ENCODE data around the gene PRKCH. TPM values are rescaled to one million over a fixed set of nuclear protein-coding genes. Genes with fewer than 3 reads are reported as not detected.

Gene PRKCH
- polyA plus RNA-seq, 2 of the 4 experiments (the other 2 are of a cell fraction), result 10.0 to 10.2 TPM

DNA sequence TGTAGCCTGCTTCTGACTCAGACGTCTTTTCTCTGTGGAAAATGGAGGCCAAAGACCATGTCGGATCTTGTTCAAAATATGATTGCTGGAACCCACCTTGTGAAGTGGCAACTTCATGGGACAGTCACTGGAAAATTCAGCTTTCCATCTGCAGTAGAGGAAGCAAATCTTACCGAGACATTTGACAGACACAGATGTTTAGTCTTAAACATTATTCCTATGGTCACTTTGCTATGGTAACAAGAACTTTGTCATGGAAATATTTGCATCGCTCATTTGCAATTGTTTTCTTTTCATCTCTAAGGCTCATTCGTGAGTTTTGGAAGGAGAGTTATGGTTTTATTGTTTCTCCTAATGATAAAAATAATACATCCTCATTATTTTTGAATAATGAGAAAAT, 275.6 kb downstream of the PRKCH start:
- Histone ChIP-seq H3K4me1 (peaks cover 35% of the 10 kb centered on the region; the same call in 2 of the 3 replicates), H3K9me3 (no peaks in the 10 kb centered on the region), H3K27ac (peak overlapping the region in 1 of 2 experiments; percentile 36; a peak in 3 of 6 replicates), H3K4me2 (no peak overlapping the region; the same call in 2 of the 3 replicates), H3K4me3 (no peak overlapping the region)
- DNase-seq (ENCODE audit: low read depth in 1 of 2, low spot score in 1 of 2) (no peak), FAIRE-seq (no peak), ATAC-seq (no peak)
- POLR2A ChIA-PET, result interaction anchor here (0.6 kb wide), 1 partner anchor 98 kb away, joined by 3 read pairs; the partner anchor contains the start of gene HIF1A
- TF ChIP-seq POLR2AphosphoS2 (conservative IDR thresholded peaks at IDR 0.05; ENCODE audit: low read length), result no peak
- TF ChIP-seq MAZ (IDR thresholded peaks at IDR 0.05; ENCODE audit: borderline replicate concordance, low read depth, low read length), result no peak
- TF ChIP-seq TP53 (CRISPR knock-in tag; IDR thresholded peaks at IDR 0.05), result no peak
- TF ChIP-seq, protein P1, sequence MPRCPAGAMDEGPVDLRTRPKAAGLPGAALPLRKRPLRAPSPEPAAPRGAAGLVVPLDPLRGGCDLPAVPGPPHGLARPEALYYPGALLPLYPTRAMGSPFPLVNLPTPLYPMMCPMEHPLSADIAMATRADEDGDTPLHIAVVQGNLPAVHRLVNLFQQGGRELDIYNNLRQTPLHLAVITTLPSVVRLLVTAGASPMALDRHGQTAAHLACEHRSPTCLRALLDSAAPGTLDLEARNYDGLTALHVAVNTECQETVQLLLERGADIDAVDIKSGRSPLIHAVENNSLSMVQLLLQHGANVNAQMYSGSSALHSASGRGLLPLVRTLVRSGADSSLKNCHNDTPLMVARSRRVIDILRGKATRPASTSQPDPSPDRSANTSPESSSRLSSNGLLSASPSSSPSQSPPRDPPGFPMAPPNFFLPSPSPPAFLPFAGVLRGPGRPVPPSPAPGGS (IDR thresholded peaks at IDR 0.05), result no peak
- TF ChIP-seq RNF2 (IDR thresholded peaks at IDR 0.05; ENCODE audit: borderline replicate concordance, low read depth), result no peak
- TF ChIP-seq, protein P2, sequence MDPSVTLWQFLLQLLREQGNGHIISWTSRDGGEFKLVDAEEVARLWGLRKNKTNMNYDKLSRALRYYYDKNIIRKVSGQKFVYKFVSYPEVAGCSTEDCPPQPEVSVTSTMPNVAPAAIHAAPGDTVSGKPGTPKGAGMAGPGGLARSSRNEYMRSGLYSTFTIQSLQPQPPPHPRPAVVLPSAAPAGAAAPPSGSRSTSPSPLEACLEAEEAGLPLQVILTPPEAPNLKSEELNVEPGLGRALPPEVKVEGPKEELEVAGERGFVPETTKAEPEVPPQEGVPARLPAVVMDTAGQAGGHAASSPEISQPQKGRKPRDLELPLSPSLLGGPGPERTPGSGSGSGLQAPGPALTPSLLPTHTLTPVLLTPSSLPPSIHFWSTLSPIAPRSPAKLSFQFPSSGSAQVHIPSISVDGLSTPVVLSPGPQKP (IDR thresholded peaks at IDR 0.05; ENCODE audit: low read depth, low read length), result no peak
- TF ChIP-seq, protein P3, sequence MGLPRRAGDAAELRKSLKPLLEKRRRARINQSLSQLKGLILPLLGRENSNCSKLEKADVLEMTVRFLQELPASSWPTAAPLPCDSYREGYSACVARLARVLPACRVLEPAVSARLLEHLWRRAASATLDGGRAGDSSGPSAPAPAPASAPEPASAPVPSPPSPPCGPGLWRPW (IDR thresholded peaks at IDR 0.05), result no peak
- TF ChIP-seq HDAC2 (IDR thresholded peaks at IDR 0.05), result no peak
- TF ChIP-seq CEBPB (IDR thresholded peaks at IDR 0.05), result no peak
- no peak for TF ChIP-seq GATA3 (IDR thresholded peaks at IDR 0.05; ENCODE audit: borderline replicate concordance)
- TF ChIP-seq, protein P4, sequence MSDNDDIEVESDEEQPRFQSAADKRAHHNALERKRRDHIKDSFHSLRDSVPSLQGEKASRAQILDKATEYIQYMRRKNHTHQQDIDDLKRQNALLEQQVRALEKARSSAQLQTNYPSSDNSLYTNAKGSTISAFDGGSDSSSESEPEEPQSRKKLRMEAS (IDR thresholded peaks at IDR 0.05), result no peak
- no peak for TF ChIP-seq SREBF2 (IDR thresholded peaks at IDR 0.05)
- TF ChIP-seq CHD4 (IDR thresholded peaks at IDR 0.05; ENCODE audit: borderline replicate concordance), result no peak
- no peak for TF ChIP-seq JUN (IDR thresholded peaks at IDR 0.05)
- no peak for TF ChIP-seq KDM1A (IDR thresholded peaks at IDR 0.05; ENCODE audit: low read depth)
- TF ChIP-seq POLR2A (IDR thresholded peaks at IDR 0.05; ENCODE audit: low read length), result no peak
- TF ChIP-seq MAFK (IDR thresholded peaks at IDR 0.05; ENCODE audit: partially characterized antibody), result no peak
- TF ChIP-seq HEYL (CRISPR knock-in tag; IDR thresholded peaks at IDR 0.05), result no peak
- CTCF ChIA-PET, result no interaction called here
- WGBS (ENCODE audit: missing lambda C conversion rate), result 63% methylated on average over 5 of the region's 5 CpGs

DNA sequence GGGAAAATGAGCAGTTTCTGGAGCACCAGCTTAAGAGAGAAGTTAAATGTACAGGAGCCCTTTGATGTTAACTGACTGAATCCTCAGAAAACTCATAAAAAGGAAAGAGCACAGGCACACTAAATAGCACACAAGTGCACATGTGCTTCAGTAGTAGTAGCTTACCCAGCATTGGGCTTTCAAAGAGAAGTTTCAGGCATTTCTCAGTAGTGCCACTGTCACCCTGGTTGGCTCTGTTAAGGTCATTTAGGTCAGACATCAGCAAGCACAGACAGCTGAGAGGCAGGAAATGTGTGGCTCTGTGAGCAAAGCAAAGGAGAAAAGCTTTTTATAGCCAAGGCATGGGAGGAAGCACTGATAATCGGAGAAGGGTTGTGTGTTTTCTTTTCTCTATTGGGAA, 277.6 kb downstream of the PRKCH start:
- DNase-seq (ENCODE audit: low read depth in 1 of 2, low spot score in 1 of 2) (no peak), ATAC-seq (no peak; a peak in 1 of 6 replicates), FAIRE-seq (no peak)
- peak overlapping the region in 1 of 2 experiments; percentile 51; a peak in 3 of 6 replicates for H3K27ac ChIP-seq
- H3K4me3 ChIP-seq, result no peak overlapping the region
- H3K4me2 ChIP-seq, result peak overlapping the region; percentile 5; the same call in 2 of the 3 replicates
- peaks cover 46% of the 10 kb centered on the region; the same call in 2 of the 3 replicates for H3K4me1 ChIP-seq
- WGBS (ENCODE audit: missing lambda C conversion rate), result 12% methylated on average over 1 of the region's 1 CpG
- POLR2A ChIA-PET, result no interaction called here
- no peaks in the 10 kb centered on the region for H3K9me3 ChIP-seq
- TF ChIP-seq CBX2 (IDR thresholded peaks at IDR 0.05; ENCODE audit: borderline replicate concordance, low read depth) (no peak), RARB (CRISPR knock-in tag; IDR thresholded peaks at IDR 0.05) (no peak), ZFP36 (IDR thresholded peaks at IDR 0.05; ENCODE audit: borderline replicate concordance, partially characterized antibody) (no peak), ESRRA (IDR thresholded peaks at IDR 0.05; ENCODE audit: borderline replicate concordance, low read length) (0 out of 2 replicates have a peak, but pooled peaks have one; percentile 27)
- CTCF ChIA-PET, result no interaction called here

DNA sequence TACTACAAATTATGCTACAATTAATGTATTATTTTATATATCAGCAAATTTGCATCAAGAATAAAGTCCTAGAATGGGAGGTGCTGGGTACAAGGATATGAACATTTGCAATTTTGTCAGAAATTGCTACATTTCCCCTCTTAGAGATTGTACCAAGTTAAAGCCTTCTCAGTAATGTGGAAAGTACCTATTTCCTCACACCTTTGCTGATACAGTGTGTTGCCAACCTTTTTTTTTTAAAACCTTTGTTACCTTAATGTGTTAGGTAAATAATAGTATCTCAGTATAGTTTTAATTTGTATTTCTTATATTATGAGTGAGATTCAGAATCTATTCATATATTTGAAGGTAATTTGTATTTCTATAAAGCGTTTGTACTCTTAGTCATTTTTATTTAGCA, 278.6 kb downstream of the PRKCH start:
- DNase-seq (ENCODE audit: low read depth in 1 of 2, low spot score in 1 of 2), result no peak
- Histone ChIP-seq H3K4me3 (no peak overlapping the region), H3K9me3 (0 out of 3 replicates have a peak, but pooled peaks cover 5% of the 10 kb centered on the region), H3K27ac (no peak overlapping the region), H3K4me2 (no peak overlapping the region), H3K4me1 (peaks cover 40% of the 10 kb centered on the region; the same call in 2 of the 3 replicates)
- ATAC-seq, result no peak
- POLR2A ChIA-PET, result no interaction called here
- no peak for FAIRE-seq
- CTCF ChIA-PET, result no interaction called here
- WGBS (ENCODE audit: missing lambda C conversion rate), result 91% methylated on average over 1 of the region's 1 CpG
- no peak for TF ChIP-seq MYC (IDR thresholded peaks at IDR 0.05; ENCODE audit: borderline replicate concordance, low read length)
- TF ChIP-seq NPAS2 (CRISPR knock-in tag; IDR thresholded peaks at IDR 0.05; ENCODE audit: borderline replicate concordance), result no peak
- TF ChIP-seq, protein P5, sequence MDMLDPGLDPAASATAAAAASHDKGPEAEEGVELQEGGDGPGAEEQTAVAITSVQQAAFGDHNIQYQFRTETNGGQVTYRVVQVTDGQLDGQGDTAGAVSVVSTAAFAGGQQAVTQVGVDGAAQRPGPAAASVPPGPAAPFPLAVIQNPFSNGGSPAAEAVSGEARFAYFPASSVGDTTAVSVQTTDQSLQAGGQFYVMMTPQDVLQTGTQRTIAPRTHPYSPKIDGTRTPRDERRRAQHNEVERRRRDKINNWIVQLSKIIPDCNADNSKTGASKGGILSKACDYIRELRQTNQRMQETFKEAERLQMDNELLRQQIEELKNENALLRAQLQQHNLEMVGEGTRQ (IDR thresholded peaks at IDR 0.05), result no peak
- TF ChIP-seq JUN (IDR thresholded peaks at IDR 0.05), result no peak
- TF ChIP-seq MAZ (IDR thresholded peaks at IDR 0.05; ENCODE audit: borderline replicate concordance, low read depth, low read length), result no peak
- TF ChIP-seq GATA3 (IDR thresholded peaks at IDR 0.05; ENCODE audit: borderline replicate concordance), result no peak
- TF ChIP-seq, protein P6, sequence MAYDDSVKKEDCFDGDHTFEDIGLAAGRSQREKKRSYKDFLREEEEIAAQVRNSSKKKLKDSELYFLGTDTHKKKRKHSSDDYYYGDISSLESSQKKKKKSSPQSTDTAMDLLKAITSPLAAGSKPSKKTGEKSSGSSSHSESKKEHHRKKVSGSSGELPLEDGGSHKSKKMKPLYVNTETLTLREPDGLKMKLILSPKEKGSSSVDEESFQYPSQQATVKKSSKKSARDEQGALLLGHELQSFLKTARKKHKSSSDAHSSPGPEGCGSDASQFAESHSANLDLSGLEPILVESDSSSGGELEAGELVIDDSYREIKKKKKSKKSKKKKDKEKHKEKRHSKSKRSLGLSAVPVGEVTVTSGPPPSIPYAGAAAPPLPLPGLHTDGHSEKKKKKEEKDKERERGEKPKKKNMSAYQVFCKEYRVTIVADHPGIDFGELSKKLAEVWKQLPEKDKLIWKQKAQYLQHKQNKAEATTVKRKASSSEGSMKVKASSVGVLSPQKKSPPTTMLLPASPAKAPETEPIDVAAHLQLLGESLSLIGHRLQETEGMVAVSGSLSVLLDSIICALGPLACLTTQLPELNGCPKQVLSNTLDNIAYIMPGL (CRISPR knock-in tag; IDR thresholded peaks at IDR 0.05; ENCODE audit: borderline replicate concordance), result no peak
- no peak for TF ChIP-seq FOSL2 (IDR thresholded peaks at IDR 0.05)
- no peak for TF ChIP-seq FOSL2 (CRISPR knock-in tag; IDR thresholded peaks at IDR 0.05)
- no peak for TF ChIP-seq ZNF302 (CRISPR knock-in tag; IDR thresholded peaks at IDR 0.05)
- TF ChIP-seq RCOR1 (IDR thresholded peaks at IDR 0.05; ENCODE audit: low read depth, low read length), result no peak
- TF ChIP-seq EP300 (IDR thresholded peaks at IDR 0.05), result no peak
- TF ChIP-seq POLR2A (IDR thresholded peaks at IDR 0.05; ENCODE audit: low read length), result no peak
- no peak for TF ChIP-seq HDAC2 (IDR thresholded peaks at IDR 0.05)
- no peak for TF ChIP-seq POLR2AphosphoS2 (conservative IDR thresholded peaks at IDR 0.05; ENCODE audit: low read length)
- no peak for TF ChIP-seq SREBF2 (IDR thresholded peaks at IDR 0.05)

Data from A549 (cell line).